BLaER1 (cell line): ENCODE measurements around the gene NPHS1.
"Not testable (repeated sequence)": the region's sequence is repeated elsewhere in the genome, so short reads cannot be mapped to it uniquely, and the experiment has no call there.

ENCODE experiments used
- H3K27ac ChIP-seq: shearing (Covaris generic); formaldehyde crosslinking; 2 replicates; pipeline ENCODE4 v1.8.1; 2022
- H3K27me3 ChIP-seq: shearing (Covaris generic); formaldehyde crosslinking; 2 replicates; pipeline ENCODE4 v1.8.1; 2022
- H3K36me3 ChIP-seq: shearing (Covaris generic); formaldehyde crosslinking; 2 replicates; pipeline ENCODE4 v1.8.1; 2022
- H3K4me1 ChIP-seq: shearing (Covaris generic); formaldehyde crosslinking; 2 replicates; pipeline ENCODE4 v1.8.1; 2022
- H3K4me2 ChIP-seq: shearing (Covaris generic); formaldehyde crosslinking; 2 replicates; pipeline ENCODE4 v1.8.1; 2022
- H3K4me3 ChIP-seq: shearing (Covaris generic); formaldehyde crosslinking; 2 replicates; pipeline ENCODE4 v1.8.1; 2022
- H3K9ac ChIP-seq: shearing (Covaris generic); formaldehyde crosslinking; 2 replicates; pipeline ENCODE4 v1.8.1; 2022
- H3K9me3 ChIP-seq: shearing (Covaris generic); formaldehyde crosslinking; 2 replicates; pipeline ENCODE4 v1.8.1; 2022
- H4K20me1 ChIP-seq: shearing (Covaris generic); formaldehyde crosslinking; 2 replicates; pipeline ENCODE4 v1.8.1; 2022
- Cebpa-rat ChIP-seq: shearing (Covaris generic); IDR thresholded peaks from 2 replicates; pipeline ENCODE4 v1.8.1; 2022

NPHS1 gene

GRCh38 chr19:35852029-35852780, at the start of gene NPHS1:
TSS of gene NPHS1 (minus strand) at chr19:35852504. CDS start at chr19:35851837, 667 bp downstream.
- Histone ChIP-seq H3K36me3 (no peaks in the 10 kb centered on the region), H3K4me1 (peaks cover 10% of the 10 kb centered on the region), H3K4me3 (no peak within 1 kb of the TSS), H4K20me1 (peaks cover 12% of the 10 kb centered on the region; the same call in 1 of the 2 replicates), H3K9ac (no peak within 1 kb of the TSS), H3K27ac (no peak within 1 kb of the TSS), H3K27me3 (peaks cover 82% of the 10 kb centered on the region), H3K9me3 (no peaks in the 10 kb centered on the region), H3K4me2 (no peak within 1 kb of the TSS)
- no peak for TF ChIP-seq Cebpa-rat

DNA sequence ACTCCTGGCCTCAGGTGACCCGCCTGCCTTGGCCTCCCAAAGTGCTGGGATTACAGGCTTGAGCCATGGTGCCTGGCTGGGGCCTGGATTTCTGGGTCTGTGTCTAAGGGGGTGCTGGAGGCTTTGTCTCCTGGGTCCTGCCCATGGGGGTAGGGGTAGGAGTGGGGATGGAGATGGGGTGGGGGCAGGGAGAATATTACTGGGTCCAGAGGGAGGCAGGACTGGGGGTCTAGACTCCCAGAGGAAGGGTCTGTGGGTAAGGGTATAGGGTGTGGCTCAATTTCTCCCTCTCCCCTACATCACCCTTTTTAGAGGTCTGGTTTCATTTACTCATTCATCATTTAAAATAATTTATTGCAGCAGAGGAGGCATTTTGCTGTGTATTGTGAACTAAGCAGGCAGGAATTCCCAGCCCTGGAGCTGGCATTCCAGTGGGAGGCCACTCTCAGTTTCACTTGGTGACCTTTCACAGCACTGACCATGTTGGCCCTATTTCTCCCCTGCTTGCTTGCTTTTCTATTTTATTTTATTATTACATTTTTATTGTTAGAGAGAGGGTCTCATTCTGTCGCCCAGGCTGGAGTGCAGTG, 48.8 kb upstream of the NPHS1 start:
- Histone ChIP-seq H3K27ac (peak overlapping the region; percentile 87; the same call in 1 of the 2 replicates), H3K9me3 (no peaks in the 10 kb centered on the region), H3K4me1 (peaks cover 67% of the 10 kb centered on the region), H4K20me1 (no peaks in the 10 kb centered on the region), H3K27me3 (no peaks in the 10 kb centered on the region), H3K9ac (0 out of 2 replicates have a peak overlapping the region, but pooled peaks have one; percentile 74), H3K36me3 (peaks cover 18% of the 10 kb centered on the region), H3K4me2 (peak overlapping the region; percentile 96), H3K4me3 (peak overlapping the region; percentile 83; the same call in 1 of the 2 replicates)
- TF ChIP-seq Cebpa-rat: no peak

GRCh38 chr19:35899547-35900214, 47.4 kb upstream of the NPHS1 start:
- H3K27ac ChIP-seq: peak overlapping the region; percentile 87
- H3K4me2 ChIP-seq: peak overlapping the region; percentile 96
- H3K9ac ChIP-seq: peak overlapping the region; percentile 84
- H3K4me3 ChIP-seq: peak overlapping the region; percentile 83
- no peaks in the 10 kb centered on the region for H4K20me1 ChIP-seq
- no peaks in the 10 kb centered on the region for H3K9me3 ChIP-seq
- no peaks in the 10 kb centered on the region for H3K27me3 ChIP-seq
- TF ChIP-seq Cebpa-rat: no peak
- H3K4me1 ChIP-seq: peaks cover 55% of the 10 kb centered on the region
- H3K36me3 ChIP-seq: peaks cover 32% of the 10 kb centered on the region

GRCh38 chr19:35898499-35898809, 46.1 kb upstream of the NPHS1 start:
- Histone ChIP-seq H3K36me3 (peaks cover 44% of the 10 kb centered on the region), H3K9ac (peak overlapping the region; percentile 84), H3K4me2 (peak overlapping the region; percentile 96), H3K27ac (peak overlapping the region; percentile 87), H3K4me3 (peak overlapping the region; percentile 83), H4K20me1 (no peaks in the 10 kb centered on the region), H3K27me3 (no peaks in the 10 kb centered on the region), H3K4me1 (peaks cover 43% of the 10 kb centered on the region), H3K9me3 (no peaks in the 10 kb centered on the region)
- TF ChIP-seq Cebpa-rat: no peak

GRCh38 chr19:35897706-35898451, 45.6 kb upstream of the NPHS1 start:
- Histone ChIP-seq H3K27ac (no peak overlapping the region; the same call in 1 of the 2 replicates), H3K36me3 (peaks cover 50% of the 10 kb centered on the region), H3K4me3 (peak overlapping the region; percentile 83), H3K27me3 (no peaks in the 10 kb centered on the region), H3K4me2 (peak overlapping the region; percentile 96), H3K9me3 (no peaks in the 10 kb centered on the region), H4K20me1 (no peaks in the 10 kb centered on the region), H3K9ac (peak overlapping the region; percentile 84; the same call in 1 of the 2 replicates), H3K4me1 (peaks cover 37% of the 10 kb centered on the region)
- TF ChIP-seq Cebpa-rat: no peak

- Histone ChIP-seq H3K4me3 (no peak overlapping the region), H3K27ac (no peak overlapping the region), H3K36me3 (peaks cover 62% of the 10 kb centered on the region), H3K9ac (no peak overlapping the region), H4K20me1 (no peaks in the 10 kb centered on the region), H3K27me3 (no peaks in the 10 kb centered on the region), H3K9me3 (no peaks in the 10 kb centered on the region), H3K4me1 (peaks cover 25% of the 10 kb centered on the region), H3K4me2 (no peak overlapping the region)
- TF ChIP-seq Cebpa-rat: no peak
Measured at GRCh38 chr19:35896643-35897040, 44.3 kb upstream of the NPHS1 start.

GRCh38 chr19:35895911-35896642, 43.8 kb upstream of the NPHS1 start:
- Histone ChIP-seq H3K27ac (no peak overlapping the region), H3K4me2 (no peak overlapping the region), H3K4me3 (no peak overlapping the region), H3K4me1 (peaks cover 19% of the 10 kb centered on the region), H3K36me3 (peaks cover 63% of the 10 kb centered on the region), H4K20me1 (no peaks in the 10 kb centered on the region), H3K9ac (no peak overlapping the region), H3K27me3 (no peaks in the 10 kb centered on the region), H3K9me3 (no peaks in the 10 kb centered on the region)
- no peak for TF ChIP-seq Cebpa-rat

DNA sequence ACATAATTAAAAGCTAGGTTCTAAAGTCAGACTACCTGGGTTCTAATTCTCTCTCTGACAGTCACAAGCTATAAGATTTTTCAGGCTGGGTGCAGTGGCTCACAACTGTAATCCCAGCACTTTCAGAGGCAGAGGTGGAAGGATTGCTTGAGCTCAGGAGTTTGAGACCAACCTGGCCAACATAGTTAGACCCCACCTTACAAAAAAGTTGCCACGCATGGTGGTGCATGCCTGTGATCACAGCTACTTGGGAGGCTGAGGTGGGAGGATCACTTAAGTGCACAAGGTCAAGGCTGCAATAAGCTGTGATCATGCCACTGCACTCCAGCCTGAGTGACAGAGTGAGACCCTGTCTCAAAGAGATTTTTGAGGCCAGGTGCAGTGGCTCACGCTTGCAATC, 42.0 kb upstream of the NPHS1 start:
- H3K36me3 ChIP-seq: peaks cover 80% of the 10 kb centered on the region
- H3K27me3 ChIP-seq: no peaks in the 10 kb centered on the region
- no peak overlapping the region for H3K4me3 ChIP-seq
- H3K4me1 ChIP-seq: peaks cover 13% of the 10 kb centered on the region
- no peaks in the 10 kb centered on the region for H3K9me3 ChIP-seq
- no peak overlapping the region for H3K4me2 ChIP-seq
- H3K27ac ChIP-seq: no peak overlapping the region
- 0 out of 2 replicates have a peak, but pooled peaks cover 7% of the 10 kb centered on the region for H4K20me1 ChIP-seq
- no peak overlapping the region for H3K9ac ChIP-seq
- no peak for TF ChIP-seq Cebpa-rat

GRCh38 chr19:35891819-35892218, 39.5 kb upstream of the NPHS1 start:
- H3K9ac ChIP-seq, H3K4me3 ChIP-seq, H3K27me3 ChIP-seq, H4K20me1 ChIP-seq, H3K4me2 ChIP-seq, H3K4me1 ChIP-seq, H3K9me3 ChIP-seq, H3K27ac ChIP-seq: not testable (repeated sequence)
- H3K36me3 ChIP-seq: peaks cover 94% of the 10 kb centered on the region
